BE2C (cell line): Measurements from ENCODE around the gene PDZD8.

ENCODE experiments used
- DNase-seq: peaks from one replicate; pipeline ENCODE4 v3.0.0-alpha.2; 2020
- H3K27me3 ChIP-seq: fragments of 250-450 bp; sonication (Bioruptor Pico); 2 replicates; pipeline ENCODE4 v1.5.1; 2020; ENCODE audit warnings: mild to moderate bottlenecking
- H3K36me3 ChIP-seq: fragments of 250-450 bp; sonication (Bioruptor Pico); 2 replicates; pipeline ENCODE4 v1.5.1; 2020; ENCODE audit warnings: mild to moderate bottlenecking
- H3K4me1 ChIP-seq: fragments of 250-450 bp; sonication (Bioruptor Pico); 2 replicates; pipeline ENCODE4 v1.5.1; 2020
- H3K4me3 ChIP-seq: 2 replicates; pipeline ENCODE4 v1.5.1; 2011; ENCODE audit warnings: low read depth, low read length
- H3K9me3 ChIP-seq: fragments of 250-450 bp; sonication (Bioruptor Pico); 2 replicates; pipeline ENCODE4 v1.5.1; 2020
- CTCF ChIP-seq: IDR thresholded peaks from 2 replicates; pipeline ENCODE4 v1.5.1; 2012; ENCODE audit warnings: mild to moderate bottlenecking, low read depth, low read length

Gene PDZD8

GRCh38 chr10:117284716-117285494 lies 90.3 kb downstream of the PDZD8 start:
- no peak overlapping the region for H3K4me3 ChIP-seq
- no peaks in the 10 kb centered on the region for H3K27me3 ChIP-seq
- H3K4me1 ChIP-seq, result no peaks in the 10 kb centered on the region
- no peak for DNase-seq
- no peak for TF ChIP-seq CTCF
- peaks cover 7% of the 10 kb centered on the region for H3K36me3 ChIP-seq
- H3K9me3 ChIP-seq, result no peaks in the 10 kb centered on the region

GRCh38 chr10:117277675-117278074 lies 97.6 kb downstream of the PDZD8 start:
- Histone ChIP-seq H3K36me3 (no peaks in the 10 kb centered on the region; the same call in 1 of the 2 replicates), H3K27me3 (no peaks in the 10 kb centered on the region), H3K4me1 (peaks cover 5% of the 10 kb centered on the region), H3K4me3 (no peak overlapping the region), H3K9me3 (no peaks in the 10 kb centered on the region)
- no peak for TF ChIP-seq CTCF
- no peak for DNase-seq

- no peak for TF ChIP-seq CTCF
- H3K4me1 ChIP-seq, result peaks cover 10% of the 10 kb centered on the region
- H3K27me3 ChIP-seq, result no peaks in the 10 kb centered on the region
- no peaks in the 10 kb centered on the region for H3K36me3 ChIP-seq
- no peak overlapping the region for H3K4me3 ChIP-seq
- H3K9me3 ChIP-seq, result no peaks in the 10 kb centered on the region
- no peak for DNase-seq
These were observed 100.1 kb downstream of the PDZD8 start for GRCh38 chr10:117275121-117275520.

- no peaks in the 10 kb centered on the region for H3K9me3 ChIP-seq
- TF ChIP-seq CTCF, result no peak
- H3K4me3 ChIP-seq, result no peak overlapping the region
- H3K27me3 ChIP-seq, result no peaks in the 10 kb centered on the region
- DNase-seq, result no peak
- H3K4me1 ChIP-seq, result peaks cover 10% of the 10 kb centered on the region
- no peaks in the 10 kb centered on the region for H3K36me3 ChIP-seq
These were observed 100.7 kb downstream of the PDZD8 start for GRCh38 chr10:117274509-117274908.

- Histone ChIP-seq H3K27me3 (no peaks in the 10 kb centered on the region), H3K4me3 (no peak overlapping the region), H3K4me1 (peaks cover 10% of the 10 kb centered on the region), H3K36me3 (no peaks in the 10 kb centered on the region), H3K9me3 (no peaks in the 10 kb centered on the region)
- TF ChIP-seq CTCF, result no peak
- DNase-seq, result no peak
These were observed 101.3 kb downstream of the PDZD8 start for GRCh38 chr10:117273980-117274379.
